Left lung (tissue), 10 donors: Measurements from ENCODE around the gene APRT. TPM values are rescaled to one million over a fixed set of nuclear protein-coding genes. Genes with fewer than 3 reads are reported as not detected.
A peak's percentile ranks its signal among the peaks of the same experiment; 100 is the strongest.

ENCODE experiments used
- ATAC-seq: fragments of 200-7000 bp; cut with Tn5 transposase; one replicate; pipeline ENCODE4 v1.9.1; 2020; ENCODE audit warnings: moderate library complexity
- DNase-seq, 4 donors: peaks; one replicate each; pipeline ENCODE4 v3.0.0-alpha.2; 2013 to 2020
- H3K27ac ChIP-seq, 2 donors: fragments of 200-600 bp; sonication (generic) in 1 of 2; one replicate each; pipeline versions ENCODE4 v1.5.0 to v1.8.0; 2020 to 2021
- H3K27me3 ChIP-seq, 2 donors: fragments of 200-600 bp; sonication (generic) in 1 of 2; one replicate each; pipeline versions ENCODE4 v1.5.0 to v1.8.0; 2020 to 2021
- H3K36me3 ChIP-seq, 2 donors: fragments of 200-600 bp; sonication (generic) in 1 of 2; one replicate each; pipeline versions ENCODE4 v1.5.0 to v1.8.0; 2020 to 2021
- H3K4me1 ChIP-seq, 2 donors: fragments of 200-600 bp; one replicate each; pipeline ENCODE4 v1.8.0; 2021
- H3K4me3 ChIP-seq, 2 donors: fragments of 200-600 bp; sonication (generic) in 1 of 2; one replicate each; pipeline versions ENCODE4 v1.5.0 to v1.8.0; 2020 to 2021; ENCODE audit warnings: mild to moderate bottlenecking in 1 of 2
- H3K9me3 ChIP-seq, 2 donors: fragments of 200-600 bp; sonication (generic) in 1 of 2; one replicate each; pipeline versions ENCODE4 v1.5.0 to v1.8.0; 2020 to 2021
- CTCF ChIP-seq, 2 donors: fragments of 200-600 bp; sonication (generic) in 1 of 2; IDR thresholded peaks; one replicate each; pipeline versions ENCODE4 v1.5.0 to v1.8.0; 2021; ENCODE audit warnings: antibody characterized with exemption in 2 of 2
- intact Hi-C, 2 donors: fragments of 100-400 bp; cut with DNase I; formaldehyde crosslinking; loops; one replicate each; pipeline versions ENCODE4 v1.11.2 to v1.14.2; 2022
- polyA plus RNA-seq, 6 donors: library from polyadenylated mRNA; unstranded; fragments of 120-200 nt; gene quantifications; one replicate each; pipeline ENCODE4 v1.2.1, GENCODE V29; 2013; ENCODE audit not compliant: insufficient read length in 6 of 6
- total RNA-seq, 2 donors: library from RNA; stranded (reverse); fragmentation: NEBNext Ultra II Directional; extraction: Animal tissue kit (Norgen Biotek cat#: 25700); gene quantifications; one replicate each; pipeline ENCODE4 v1.2.1, GENCODE V29; 2021
- donor health status: DM: no; HTN: yes; CAD: no.
- donor health status: DM: no; HTN: no; CAD: no.

APRT gene
- total and polyA plus RNA-seq, 8 donors: 69.9 to 161 (median 96.8) TPM

- ATAC-seq (no peak), DNase-seq (no peak)
- no peak overlapping the region for H3K4me3 ChIP-seq
- H3K36me3 ChIP-seq: peaks cover 0 to 40% of the 10 kb centered on the region in 2 donors
- no peaks in the 10 kb centered on the region for H3K27me3 ChIP-seq
- peaks cover 6 to 39% of the 10 kb centered on the region in 2 donors for H3K4me1 ChIP-seq
- no peaks in the 10 kb centered on the region for H3K9me3 ChIP-seq
- no peak overlapping the region for H3K27ac ChIP-seq
- intact Hi-C loops: no loop called here
- TF ChIP-seq CTCF (IDR thresholded peaks at IDR 0.05): no peak
Measured at GRCh38 chr16:88850531-88851199, 38.9 kb upstream of the APRT start.

GRCh38 chr16:88848557-88848956 is 36.8 kb upstream of the APRT start:
- H3K27ac ChIP-seq: no peak overlapping the region
- intact Hi-C loops: no loop called here
- H3K4me1 ChIP-seq: peaks cover 4 to 18% of the 10 kb centered on the region in 2 donors
- TF ChIP-seq CTCF (IDR thresholded peaks at IDR 0.05): no peak
- H3K27me3 ChIP-seq: no peaks in the 10 kb centered on the region
- DNase-seq: no peak
- H3K4me3 ChIP-seq: no peak overlapping the region
- H3K9me3 ChIP-seq: no peaks in the 10 kb centered on the region
- ATAC-seq: no peak
- peaks cover 0 to 44% of the 10 kb centered on the region in 2 donors for H3K36me3 ChIP-seq

GRCh38 chr16:88847654-88848053 is 35.9 kb upstream of the APRT start:
- ATAC-seq (no peak), DNase-seq (no peak)
- Histone ChIP-seq H3K36me3 (peaks cover 0 to 53% of the 10 kb centered on the region in 2 donors), H3K27me3 (no peaks in the 10 kb centered on the region), H3K4me1 (peaks cover 0 to 9% of the 10 kb centered on the region in 2 donors), H3K27ac (no peak overlapping the region), H3K9me3 (no peaks in the 10 kb centered on the region), H3K4me3 (no peak overlapping the region)
- intact Hi-C loops: no loop called here
- TF ChIP-seq CTCF (IDR thresholded peaks at IDR 0.05): no peak

GRCh38 chr16:88846088-88846487 is 34.4 kb upstream of the APRT start:
- Histone ChIP-seq H3K27ac (no peak overlapping the region), H3K9me3 (no peaks in the 10 kb centered on the region), H3K27me3 (no peaks in the 10 kb centered on the region), H3K36me3 (peaks cover 0 to 58% of the 10 kb centered on the region in 2 donors), H3K4me1 (peaks cover 0 to 2% of the 10 kb centered on the region in 2 donors), H3K4me3 (no peak overlapping the region)
- no peak for TF ChIP-seq CTCF (IDR thresholded peaks at IDR 0.05)
- DNase-seq (no peak), ATAC-seq (peak; percentile 21)
- intact Hi-C loops: no loop called here

GRCh38 chr16:88844419-88845036 is 32.8 kb upstream of the APRT start:
- DNase-seq (no peak), ATAC-seq (no peak)
- no peaks in the 10 kb centered on the region for H3K27me3 ChIP-seq
- no peak overlapping the region for H3K27ac ChIP-seq
- no peak overlapping the region for H3K4me3 ChIP-seq
- peaks cover 0 to 58% of the 10 kb centered on the region in 2 donors for H3K36me3 ChIP-seq
- TF ChIP-seq CTCF (IDR thresholded peaks at IDR 0.05): no peak
- intact Hi-C loops: no loop called here
- H3K4me1 ChIP-seq: peaks cover 0 to 11% of the 10 kb centered on the region in 2 donors
- H3K9me3 ChIP-seq: no peaks in the 10 kb centered on the region
